Endodermal cell (in vitro differentiated cells): Measurements from ENCODE around the gene PDK3. TPM values are rescaled to one million over a fixed set of nuclear protein-coding genes. Genes with fewer than 3 reads are reported as not detected.
A peak's percentile ranks its signal among the peaks of the same experiment; 100 is the strongest.

Experiments used
- DNase-seq: peaks from one replicate; pipeline ENCODE4 v3.0.0-alpha.2; 2017
- H3K27ac ChIP-seq: 2 replicates; pipeline ENCODE4 v1.5.1; 2013; ENCODE audit warnings: mild to moderate bottlenecking, low read depth, low read length, moderate library complexity
- H3K27me3 ChIP-seq: 2 replicates; pipeline ENCODE4 v1.6.1; 2013; ENCODE audit warnings: mild to moderate bottlenecking, low read length, moderate library complexity; ENCODE audit not compliant: insufficient read depth, control insufficient read depth, poor library complexity, severe bottlenecking
- H3K36me3 ChIP-seq: 2 replicates; pipeline ENCODE4 v1.7.0; 2013; ENCODE audit warnings: mild to moderate bottlenecking, low read length, moderate library complexity; ENCODE audit not compliant: control insufficient read depth, insufficient read depth
- H3K4me1 ChIP-seq: one replicate; pipeline ENCODE4 v1.7.0; 2013; ENCODE audit warnings: low read length; ENCODE audit not compliant: control insufficient read depth, insufficient read depth
- H3K4me3 ChIP-seq: 2 replicates; pipeline ENCODE4 v1.5.1; 2013; ENCODE audit warnings: mild to moderate bottlenecking, low read length, moderate library complexity
- H3K9ac ChIP-seq: 2 replicates; pipeline ENCODE4 v1.6.1; 2013; ENCODE audit warnings: mild to moderate bottlenecking, low read length, moderate library complexity; ENCODE audit not compliant: poor library complexity, severe bottlenecking; ENCODE audit errors: extremely low read depth
- H3K9me3 ChIP-seq: 2 replicates; pipeline ENCODE4 v1.6.1; 2013; ENCODE audit warnings: mild to moderate bottlenecking, low read length, moderate library complexity; ENCODE audit not compliant: control insufficient read depth
- H3K27ac Mint-ChIP-seq: 2 replicates; pipeline ENCODE4 v1.8.0; 2020; ENCODE audit warnings: mixed read lengths
- H3K27me3 Mint-ChIP-seq: 2 replicates; pipeline ENCODE4 v1.8.0; 2021; ENCODE audit warnings: mild to moderate bottlenecking, mixed read lengths; ENCODE audit not compliant: insufficient read depth
- H3K36me3 Mint-ChIP-seq: 2 replicates; pipeline ENCODE4 v1.8.0; 2020; ENCODE audit warnings: low read depth, mixed read lengths
- H3K4me1 Mint-ChIP-seq: 2 replicates; pipeline ENCODE4 v1.8.0; 2020; ENCODE audit warnings: mixed read lengths
- H3K4me3 Mint-ChIP-seq: 2 replicates; pipeline ENCODE4 v1.8.0; 2020; ENCODE audit warnings: mild to moderate bottlenecking, moderate library complexity, mixed read lengths
- H3K9me3 Mint-ChIP-seq: 2 replicates; pipeline ENCODE4 v1.8.0; 2020; ENCODE audit warnings: mild to moderate bottlenecking, mixed read lengths
- CTCF ChIP-seq: fragments of 200-600 bp; sonication (generic); conservative IDR thresholded peaks from 2 replicates; pipeline ENCODE4 v1.5.0; 2021; ENCODE audit warnings: antibody characterized with exemption, mild to moderate bottlenecking
- WGBS, 2 experiments: methylation state at CpG; one replicate each; pipeline versions ENCODE4 v1.1.5 to v1.1.7; 2013; ENCODE audit warnings: missing lambda C conversion rate in 2 of 2, mixed read lengths in 1 of 2; ENCODE audit not compliant: insufficient coverage in 1 of 2, insufficient read length in 1 of 2; 5-methylcytosine and 5-hydroxymethylcytosine counted together
- total RNA-seq, 2 donors: library from RNA; stranded (reverse); fragmentation: NEBNext Ultra II Directional in 1 of 2; extraction: Animal tissue kit (Norgen Biotek cat#: 25700) in 1 of 2; gene quantifications; 2 replicates in 1 of 2; 3 replicates in 1 of 2; pipeline ENCODE4 v1.2.1, GENCODE V29; 2021

PDK3 gene
- total RNA-seq, 2 donors from 2014 or later = 14.9 to 21.9 TPM

GRCh38 chrX:24498975-24499374, 33.9 kb downstream of the PDK3 start:
- no peak overlapping the region for H3K4me3 Mint-ChIP-seq
- H3K27ac Mint-ChIP-seq = no peak overlapping the region
- H3K9me3 Mint-ChIP-seq = no peaks in the 10 kb centered on the region
- no peak for DNase-seq
- peaks cover 2% of the 10 kb centered on the region for H3K4me1 ChIP-seq
- peak; percentile 79 for TF ChIP-seq CTCF
- H3K4me3 ChIP-seq = no peak overlapping the region
- H3K4me1 Mint-ChIP-seq = peaks cover 17% of the 10 kb centered on the region
- no peaks in the 10 kb centered on the region for H3K36me3 ChIP-seq
- H3K27ac ChIP-seq = no peak overlapping the region
- H3K9me3 ChIP-seq = no peaks in the 10 kb centered on the region
- H3K9ac ChIP-seq = no peak overlapping the region
- H3K36me3 Mint-ChIP-seq = peaks cover 16% of the 10 kb centered on the region
- no peaks in the 10 kb centered on the region for H3K27me3 Mint-ChIP-seq
- WGBS, 2 experiments = 80% methylated on average over 1 of the region's 2 CpGs; no CpG with 5 or more reads in 1 of the 2 experiments
- H3K27me3 ChIP-seq = no peaks in the 10 kb centered on the region

DNA sequence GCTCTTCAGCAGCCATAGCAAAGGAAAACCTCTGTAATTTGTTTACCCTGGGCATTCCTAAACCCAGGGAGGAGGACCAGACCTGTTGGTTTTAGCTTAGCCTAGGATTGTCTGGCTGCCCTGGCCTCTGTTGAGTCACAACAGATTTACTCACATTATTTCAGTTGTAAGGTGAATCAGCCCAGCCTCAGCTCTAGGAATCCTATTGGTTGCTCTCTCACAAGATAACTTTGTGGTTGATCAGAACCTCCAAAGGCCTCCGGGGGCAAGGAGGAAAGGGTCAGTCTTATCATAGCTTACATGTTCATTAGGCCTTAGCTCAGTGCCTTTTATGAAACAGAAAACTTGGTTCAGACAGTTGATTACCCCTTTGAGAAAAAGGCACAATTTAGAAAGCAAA, 41.0 kb downstream of the PDK3 start:
- no peak overlapping the region for H3K27ac ChIP-seq
- no peak overlapping the region for H3K9ac ChIP-seq
- WGBS, 2 experiments = 96% methylated on average over 1 of the region's 1 CpG; no CpG with 5 or more reads in 1 of the 2 experiments
- H3K36me3 ChIP-seq = no peaks in the 10 kb centered on the region
- H3K4me1 Mint-ChIP-seq = peaks cover 4% of the 10 kb centered on the region
- no peak for DNase-seq
- H3K4me3 ChIP-seq = no peak overlapping the region
- no peaks in the 10 kb centered on the region for H3K9me3 Mint-ChIP-seq
- H3K27me3 Mint-ChIP-seq = no peaks in the 10 kb centered on the region
- TF ChIP-seq CTCF = no peak
- H3K36me3 Mint-ChIP-seq = peaks cover 17% of the 10 kb centered on the region
- no peak overlapping the region for H3K27ac Mint-ChIP-seq
- no peaks in the 10 kb centered on the region for H3K9me3 ChIP-seq
- no peaks in the 10 kb centered on the region for H3K4me1 ChIP-seq
- H3K4me3 Mint-ChIP-seq = no peak overlapping the region
- H3K27me3 ChIP-seq = no peaks in the 10 kb centered on the region

- Mint-ChIP-seq H3K27me3 (no peaks in the 10 kb centered on the region), H3K36me3 (peaks cover 10% of the 10 kb centered on the region), H3K27ac (no peak overlapping the region), H3K9me3 (no peaks in the 10 kb centered on the region), H3K4me3 (no peak overlapping the region), H3K4me1 (peaks cover 4% of the 10 kb centered on the region)
- TF ChIP-seq CTCF = no peak
- WGBS, 2 experiments = 94% methylated on average over 5 of the region's 8 CpGs; no CpG with 5 or more reads in 1 of the 2 experiments
- no peak for DNase-seq
- no peak overlapping the region for H3K9ac ChIP-seq
- no peaks in the 10 kb centered on the region for H3K36me3 ChIP-seq
- no peak overlapping the region for H3K27ac ChIP-seq
- no peaks in the 10 kb centered on the region for H3K9me3 ChIP-seq
- H3K4me3 ChIP-seq = no peak overlapping the region
- H3K4me1 ChIP-seq = no peaks in the 10 kb centered on the region
- no peaks in the 10 kb centered on the region for H3K27me3 ChIP-seq
These were observed 43.3 kb downstream of the PDK3 start for GRCh38 chrX:24508375-24508774.
